BLaER1 treated with 17β-estradiol and CSF1 and Interleukin-3, amounts not matched to agents 10 nM and 100 nM (cell line): ENCODE results near the gene NOM1.

ENCODE experiments used
- H3K27ac ChIP-seq, 11 experiments: shearing (Covaris generic); formaldehyde crosslinking; 2 replicates each; pipeline ENCODE4 v1.8.1; 2022
- H3K27me3 ChIP-seq, 11 experiments: shearing (Covaris generic); formaldehyde crosslinking; 2 replicates each; pipeline ENCODE4 v1.8.1; 2022
- H3K36me3 ChIP-seq, 11 experiments: shearing (Covaris generic); formaldehyde crosslinking; 2 replicates each; pipeline ENCODE4 v1.8.1; 2022
- H3K4me1 ChIP-seq, 10 experiments: shearing (Covaris generic); formaldehyde crosslinking; 2 replicates each; pipeline ENCODE4 v1.8.1; 2022
- H3K4me2 ChIP-seq, 11 experiments: shearing (Covaris generic); formaldehyde crosslinking; 2 replicates each; pipeline ENCODE4 v1.8.1; 2022
- H3K4me3 ChIP-seq, 10 experiments: shearing (Covaris generic); formaldehyde crosslinking; 2 replicates each; pipeline ENCODE4 v1.8.1; 2022
- H3K9ac ChIP-seq, 11 experiments: shearing (Covaris generic); formaldehyde crosslinking; 2 replicates each; pipeline ENCODE4 v1.8.1; 2022
- H3K9me3 ChIP-seq, 11 experiments: shearing (Covaris generic); formaldehyde crosslinking; replicated peaks in 1 of 11; 2 replicates each; pipeline ENCODE4 v1.8.1; 2022
- H4K20me1 ChIP-seq, 11 experiments: shearing (Covaris generic); formaldehyde crosslinking; 2 replicates each; pipeline ENCODE4 v1.8.1; 2022
- Cebpa-rat ChIP-seq, 11 experiments: shearing (Covaris generic); IDR thresholded peaks; 2 replicates each; pipeline ENCODE4 v1.8.1; 2022

NOM1 gene

GRCh38 chr7:157019718-157020451 lies 70.4 kb downstream of the NOM1 start:
- no peak overlapping the region for H3K4me3 ChIP-seq
- H3K9ac ChIP-seq: no peak overlapping the region
- peaks cover 0 to 76% (median 64%) of the 10 kb centered on the region in 11 experiments; a peak in 15 of 22 replicates for H4K20me1 ChIP-seq
- no peak overlapping the region for H3K27ac ChIP-seq
- no peak overlapping the region for H3K4me2 ChIP-seq
- no peaks in the 10 kb centered on the region for H3K36me3 ChIP-seq
- H3K9me3 ChIP-seq: peaks cover 16 to 39% (median 30%) of the 10 kb centered on the region in 11 experiments; a peak in 21 of 22 replicates
- peaks cover 98 to 100% (median 100%) of the 10 kb centered on the region in 11 experiments for H3K27me3 ChIP-seq
- peaks cover 0 to 10% (median 5%) of the 10 kb centered on the region in 10 experiments; a peak in 7 of 20 replicates for H3K4me1 ChIP-seq
- TF ChIP-seq Cebpa-rat (IDR thresholded peaks at IDR 0.05): no peak

GRCh38 chr7:157020514-157021070 lies 71.1 kb downstream of the NOM1 start:
- peaks cover 16 to 41% (median 30%) of the 10 kb centered on the region in 11 experiments; a peak in 21 of 22 replicates for H3K9me3 ChIP-seq
- H3K4me1 ChIP-seq: peaks cover 0 to 8% (median 5%) of the 10 kb centered on the region in 10 experiments; a peak in 7 of 20 replicates
- H3K4me3 ChIP-seq: no peak overlapping the region; a peak in 2 of 20 replicates
- no peaks in the 10 kb centered on the region for H3K36me3 ChIP-seq
- no peak overlapping the region for H3K9ac ChIP-seq
- TF ChIP-seq Cebpa-rat (IDR thresholded peaks at IDR 0.05): no peak
- H3K27me3 ChIP-seq: peaks cover 98 to 100% (median 100%) of the 10 kb centered on the region in 11 experiments
- H3K4me2 ChIP-seq: no peak overlapping the region
- H4K20me1 ChIP-seq: peaks cover 0 to 69% (median 56%) of the 10 kb centered on the region in 11 experiments; a peak in 15 of 22 replicates
- H3K27ac ChIP-seq: no peak overlapping the region

DNA sequence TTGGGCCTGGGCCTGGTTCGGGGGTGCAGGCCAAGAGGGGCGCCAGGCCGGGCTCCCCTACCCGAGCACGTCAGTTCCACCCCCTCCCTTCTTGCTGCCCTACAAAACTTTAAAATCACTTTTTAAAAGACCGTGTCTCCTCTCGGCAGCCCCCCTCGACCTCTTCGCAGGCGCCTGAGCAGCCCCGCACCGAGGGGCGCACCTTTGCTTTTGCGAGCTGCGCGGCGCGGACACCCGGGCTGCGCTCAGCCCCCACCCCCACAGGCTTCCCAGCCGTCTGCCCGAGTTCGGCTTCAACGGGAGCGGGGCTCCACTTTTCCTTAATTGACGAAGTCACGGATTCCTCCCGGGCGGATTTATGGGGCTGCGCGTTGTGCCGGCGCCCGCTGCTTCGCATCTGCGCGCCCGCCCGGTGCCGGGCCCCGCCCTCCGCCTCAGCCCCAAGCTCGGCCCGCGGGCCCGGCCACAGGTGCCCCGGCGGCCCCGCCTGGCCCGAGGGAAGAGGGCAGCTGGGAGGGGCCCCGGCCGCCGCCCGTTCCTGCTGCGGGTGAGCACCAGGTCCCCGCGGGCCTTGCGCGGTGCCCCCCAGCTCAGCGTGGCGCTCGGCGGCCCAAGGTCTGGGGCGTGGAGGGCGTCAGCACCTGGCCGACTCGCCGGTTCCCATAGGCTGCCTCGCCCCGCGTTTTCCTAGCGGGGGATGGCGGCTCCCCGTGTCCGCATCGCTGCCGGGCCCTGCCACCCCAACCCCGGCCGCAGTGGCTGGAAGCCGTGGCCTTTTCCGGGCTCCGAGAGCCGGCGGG lies 71.8 kb downstream of the NOM1 start:
- TF ChIP-seq Cebpa-rat (IDR thresholded peaks at IDR 0.05): no peak
- Histone ChIP-seq H3K27ac (no peak overlapping the region), H3K9me3 (peaks cover 16 to 41% (median 30%) of the 10 kb centered on the region in 11 experiments; a peak in 21 of 22 replicates), H3K27me3 (peaks cover 91 to 100% (median 100%) of the 10 kb centered on the region in 11 experiments), H3K36me3 (no peaks in the 10 kb centered on the region), H3K4me1 (peaks cover 0 to 6% (median 4%) of the 10 kb centered on the region in 10 experiments; a peak in 7 of 20 replicates), H3K4me3 (peak overlapping the region in 1 of 10 experiments; percentile 24; a peak in 1 of 20 replicates), H4K20me1 (peaks cover 0 to 63% (median 52%) of the 10 kb centered on the region in 11 experiments; a peak in 15 of 22 replicates), H3K9ac (no peak overlapping the region), H3K4me2 (no peak overlapping the region)

- Histone ChIP-seq H3K36me3 (no peaks in the 10 kb centered on the region), H3K9me3 (peaks cover 16 to 41% (median 30%) of the 10 kb centered on the region in 11 experiments; a peak in 21 of 22 replicates), H3K4me1 (no peaks in the 10 kb centered on the region), H3K9ac (no peak overlapping the region), H3K4me2 (no peak overlapping the region), H3K27me3 (peaks cover 83 to 100% (median 92%) of the 10 kb centered on the region in 11 experiments), H4K20me1 (peaks cover 0 to 54% (median 44%) of the 10 kb centered on the region in 11 experiments; a peak in 14 of 22 replicates), H3K4me3 (0 out of 20 replicates have a peak overlapping the region, but pooled peaks of 1 of the 10 experiments have one; percentile 24), H3K27ac (no peak overlapping the region)
- no peak for TF ChIP-seq Cebpa-rat (IDR thresholded peaks at IDR 0.05)
Measured at GRCh38 chr7:157021871-157022680, 72.6 kb downstream of the NOM1 start.
